Prostate gland (tissue), 2 donors: ENCODE measurements around the gene MXRA8.

Source experiments
- POLR2A ChIP-seq: fragments of 450-650 bp; IDR thresholded peaks from one replicate; pipeline ENCODE4 v1.6.1; 2016; ENCODE audit warnings: antibody characterized with exemption, mild to moderate bottlenecking
- POLR2AphosphoS5 ChIP-seq: sonication (generic); formaldehyde crosslinking; IDR thresholded peaks from one replicate; pipeline ENCODE4 v1.6.1; 2017; ENCODE audit warnings: antibody characterized with exemption
- TF ChIP-seq, protein P1 (sequence below), 4 experiments: fragments of 200-600 bp in 2 of 4; fragments of 450-650 bp in 2 of 4; sonication (generic) in 2 of 4; IDR thresholded peaks; 1 replicate in 3 of 4; 2 replicates in 1 of 4; pipeline ENCODE4 v1.5.1; 2016 to 2019; ENCODE audit warnings: antibody characterized with exemption in 4 of 4, mild to moderate bottlenecking in 2 of 4, moderate library complexity in 2 of 4

GRCh38 chr1:1331068-1331965 is 27.0 kb downstream of the MXRA8 start, which contains the start of gene TAS1R3:
- TF ChIP-seq POLR2AphosphoS5 (no peak), POLR2A (no peak)
- TF ChIP-seq, protein P1, sequence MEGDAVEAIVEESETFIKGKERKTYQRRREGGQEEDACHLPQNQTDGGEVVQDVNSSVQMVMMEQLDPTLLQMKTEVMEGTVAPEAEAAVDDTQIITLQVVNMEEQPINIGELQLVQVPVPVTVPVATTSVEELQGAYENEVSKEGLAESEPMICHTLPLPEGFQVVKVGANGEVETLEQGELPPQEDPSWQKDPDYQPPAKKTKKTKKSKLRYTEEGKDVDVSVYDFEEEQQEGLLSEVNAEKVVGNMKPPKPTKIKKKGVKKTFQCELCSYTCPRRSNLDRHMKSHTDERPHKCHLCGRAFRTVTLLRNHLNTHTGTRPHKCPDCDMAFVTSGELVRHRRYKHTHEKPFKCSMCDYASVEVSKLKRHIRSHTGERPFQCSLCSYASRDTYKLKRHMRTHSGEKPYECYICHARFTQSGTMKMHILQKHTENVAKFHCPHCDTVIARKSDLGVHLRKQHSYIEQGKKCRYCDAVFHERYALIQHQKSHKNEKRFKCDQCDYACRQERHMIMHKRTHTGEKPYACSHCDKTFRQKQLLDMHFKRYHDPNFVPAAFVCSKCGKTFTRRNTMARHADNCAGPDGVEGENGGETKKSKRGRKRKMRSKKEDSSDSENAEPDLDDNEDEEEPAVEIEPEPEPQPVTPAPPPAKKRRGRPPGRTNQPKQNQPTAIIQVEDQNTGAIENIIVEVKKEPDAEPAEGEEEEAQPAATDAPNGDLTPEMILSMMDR (IDR thresholded peaks at IDR 0.05): no peak
